IMR-90 (cell line): ENCODE measurements around the gene PKP3.

ENCODE experiments used
- BHLHE40 ChIP-seq: fragments of 150-350 bp; IDR thresholded peaks from 2 replicates; pipeline ENCODE4 v1.6.1; 2016; ENCODE audit warnings: mild to moderate bottlenecking, low read depth, low read length
- CEBPB ChIP-seq: IDR thresholded peaks from 2 replicates; pipeline ENCODE4 v1.6.1; 2012; ENCODE audit warnings: low read depth, low read length, improper control_type of control experiment
- CHD1 ChIP-seq: IDR thresholded peaks from 2 replicates; pipeline ENCODE4 v1.6.1; 2012; ENCODE audit warnings: low read depth, low read length, improper control_type of control experiment
- CTCF ChIP-seq: conservative IDR thresholded peaks from 2 replicates; pipeline ENCODE4 v1.5.1; 2012; ENCODE audit warnings: mild to moderate bottlenecking, low read depth, low read length, improper control_type of control experiment
- FOS ChIP-seq: fragments of 150-350 bp; IDR thresholded peaks from 2 replicates; pipeline ENCODE4 v1.6.1; 2016; ENCODE audit warnings: low read depth, low read length
- MAFK ChIP-seq: IDR thresholded peaks from 2 replicates; pipeline ENCODE4 v1.6.1; 2012; ENCODE audit warnings: low read depth, low read length, improper control_type of control experiment
- MAZ ChIP-seq: IDR thresholded peaks from 2 replicates; pipeline ENCODE4 v1.6.1; 2012; ENCODE audit warnings: low read depth, mild to moderate bottlenecking, low read length, improper control_type of control experiment, moderate library complexity, borderline replicate concordance
- MXI1 ChIP-seq: IDR thresholded peaks from 2 replicates; pipeline ENCODE4 v1.6.1; 2012; ENCODE audit warnings: low read depth, mild to moderate bottlenecking, low read length, moderate library complexity, borderline replicate concordance
- POLR2A ChIP-seq: IDR thresholded peaks from 2 replicates; pipeline ENCODE4 v1.6.1; 2012; ENCODE audit warnings: mild to moderate bottlenecking, low read depth, low read length
- RAD21 ChIP-seq: IDR thresholded peaks from 2 replicates; pipeline ENCODE4 v1.6.1; 2012; ENCODE audit warnings: low read length, improper control_type of control experiment
- RCOR1 ChIP-seq: IDR thresholded peaks from 2 replicates; pipeline ENCODE4 v1.6.1; 2012; ENCODE audit warnings: mild to moderate bottlenecking, low read length, improper control_type of control experiment; ENCODE audit not compliant: insufficient replicate concordance
- RFX5 ChIP-seq: IDR thresholded peaks from 2 replicates; pipeline ENCODE4 v1.8.0; 2012; ENCODE audit warnings: low read depth, mild to moderate bottlenecking, low read length, moderate library complexity
- USF2 ChIP-seq: fragments of 150-350 bp; IDR thresholded peaks from 2 replicates; pipeline ENCODE4 v1.6.1; 2017; ENCODE audit warnings: mild to moderate bottlenecking, antibody characterized with exemption, low read length, low read depth

- TF ChIP-seq CTCF (no peak), POLR2A (no peak), FOS (no peak), MAFK (no peak), CHD1 (no peak), RAD21 (no peak), CEBPB (no peak), RFX5 (no peak), USF2 (no peak), BHLHE40 (no peak), RCOR1 (no peak), MAZ (peak; percentile 29; the same call in 1 of the 2 replicates), MXI1 (no peak)
These were observed 40.7 kb upstream of the PKP3 start for GRCh38 chr11:353179-353873.
